HCT116 (cell line): ENCODE measurements around the gene CPB1. TPM values are rescaled to one million over a fixed set of nuclear protein-coding genes. Genes with fewer than 3 reads are reported as not detected.

Experiments used
- ATAC-seq: fragments of 200-7000 bp; cut with Tn5 transposase; 2 replicates; pipeline ENCODE4 v1.9.1; 2020; ENCODE audit warnings: mild to moderate bottlenecking, moderate library complexity
- BruUV-seq: library from RNA; stranded (reverse); fragments of 400-500 nt; replicated peaks from 2 replicates; lab custom pipeline; 2021; lab: Mats Ljungman, UMichigan
- CTCF ChIA-PET: fragments of 300-600 bp; sonication (Branson Sonifier 250); formaldehyde crosslinking; loops from one replicate; lab custom pipeline; 2021; ENCODE audit warnings: antibody characterized with exemption; lab: Charles Lee
- POLR2A ChIA-PET: fragments of 300-600, 350-600 bp; sonication (Branson Sonifier 250); formaldehyde crosslinking; loops from one replicate; lab custom pipeline; 2021; ENCODE audit warnings: antibody characterized with exemption; lab: Charles Lee
- RAD21 ChIA-PET, 2 experiments: fragments of 300-600 bp; sonication (Branson Sonifier 250); formaldehyde crosslinking; loops; one replicate each; lab custom pipeline; 2023; ENCODE audit warnings: low total read pairs in 2 of 2; ENCODE audit not compliant: uncharacterized antibody in 2 of 2, unreplicated experiment in 2 of 2, low non-redundant PET in 1 of 2; lab: Charles Lee
- DNase-seq: peaks from one replicate; pipeline ENCODE4 v3.0.0-alpha.2; 2010; ENCODE audit warnings: low read depth, low spot score
- H2AFZ ChIP-seq: fragments of 200-600 bp; shearing (Covaris generic), sonication (generic); 2 replicates; pipeline ENCODE4 v1.6.1; 2017; ENCODE audit warnings: low read depth, mixed run types, mixed read lengths, antibody characterized with exemption, low read length; ENCODE audit not compliant: poor library complexity, severe bottlenecking
- H3K27ac ChIP-seq: 2 replicates; pipeline ENCODE4 v1.5.1; 2012; ENCODE audit warnings: low read depth, low read length
- H3K27me3 ChIP-seq: fragments of 200-600 bp; sonication (generic); 2 replicates; pipeline ENCODE4 v1.6.1; 2016; ENCODE audit warnings: mixed run types, low read length, mixed read lengths; ENCODE audit not compliant: insufficient read depth
- H3K36me3 ChIP-seq, 2 experiments: fragments of 200-500 bp in 1 of 2; fragments of 200-600 bp in 1 of 2; sonication (Bioruptor generic) in 1 of 2; sonication (generic) in 1 of 2; 2 replicates each; pipeline versions ENCODE4 v1.5.1 to v1.6.1; 2014 to 2016; ENCODE audit warnings: low read length in 2 of 2, inconsistent platforms in 1 of 2, mixed read lengths in 1 of 2, mixed run types in 1 of 2; ENCODE audit not compliant: insufficient read depth in 2 of 2, control insufficient read depth in 1 of 2
- H3K4me1 ChIP-seq, 2 experiments: fragments of 200-600 bp in 1 of 2; sonication (generic) in 1 of 2; 2 replicates each; pipeline versions ENCODE4 v1.5.1 to v1.6.1; 2012 to 2017; ENCODE audit warnings: low read length in 2 of 2, inconsistent platforms in 1 of 2, mild to moderate bottlenecking in 1 of 2, mixed read lengths in 1 of 2, mixed run types in 1 of 2, moderate library complexity in 1 of 2; ENCODE audit not compliant: insufficient read depth in 2 of 2, control insufficient read depth in 1 of 2
- H3K4me2 ChIP-seq: fragments of 200-600 bp; sonication (generic); 2 replicates; pipeline ENCODE4 v1.6.1; 2017; ENCODE audit warnings: mixed run types, low read length, mixed read lengths
- H3K4me3 ChIP-seq, 2 experiments: fragments of 200-600 bp in 1 of 2; sonication (generic) in 1 of 2; replicated peaks in 1 of 2; 2 replicates each; pipeline ENCODE4 v1.5.1; 2011 to 2016; ENCODE audit warnings: low read length in 2 of 2, control low read depth in 1 of 2, low read depth in 1 of 2, mild to moderate bottlenecking in 1 of 2, mixed read lengths in 1 of 2, mixed run types in 1 of 2
- H3K79me2 ChIP-seq: fragments of 200-600 bp; sonication (generic); 2 replicates; pipeline ENCODE4 v1.6.1; 2017; ENCODE audit warnings: mild to moderate bottlenecking, mixed run types, low read length, moderate library complexity, mixed read lengths; ENCODE audit not compliant: insufficient read depth
- H3K9ac ChIP-seq: fragments of 200-600 bp; sonication (generic); 2 replicates; pipeline ENCODE4 v1.6.1; 2016; ENCODE audit warnings: low read length, mixed read lengths
- H3K9me2 ChIP-seq: fragments of 200-600 bp; sonication (generic), shearing (Covaris generic); 2 replicates; pipeline ENCODE4 v1.6.1; 2017; ENCODE audit warnings: mixed run types, mild to moderate bottlenecking, moderate library complexity; ENCODE audit not compliant: insufficient read depth
- H3K9me3 ChIP-seq, 2 experiments: fragments of 200-500 bp in 1 of 2; fragments of 200-600 bp in 1 of 2; sonication (Bioruptor generic) in 1 of 2; sonication (generic) in 1 of 2; 2 replicates each; pipeline ENCODE4 v1.6.1; 2014 to 2017; ENCODE audit warnings: low read length in 2 of 2, mixed read lengths in 2 of 2, inconsistent platforms in 1 of 2, low read depth in 1 of 2, mild to moderate bottlenecking in 1 of 2, mixed run types in 1 of 2, moderate library complexity in 1 of 2; ENCODE audit not compliant: control insufficient read depth in 1 of 2, insufficient read depth in 1 of 2
- H4K20me1 ChIP-seq: fragments of 200-600 bp; sonication (generic), shearing (Covaris generic); 2 replicates; pipeline ENCODE4 v1.6.1; 2017; ENCODE audit warnings: mixed run types, mild to moderate bottlenecking, moderate library complexity; ENCODE audit not compliant: insufficient read depth
- CEBPB ChIP-seq: IDR thresholded peaks from 2 replicates; pipeline ENCODE4 v1.6.1; 2012; ENCODE audit warnings: low read depth
- ELF1 ChIP-seq: IDR thresholded peaks from 2 replicates; pipeline ENCODE4 v1.6.1; 2012; ENCODE audit warnings: low read depth, borderline replicate concordance
- POLR2AphosphoS5 ChIP-seq: IDR thresholded peaks from 2 replicates; pipeline ENCODE4 v1.6.1; 2011; ENCODE audit warnings: mild to moderate bottlenecking, low read depth, low read length, moderate library complexity
- TCF7L2 ChIP-seq: IDR thresholded peaks from 2 replicates; pipeline ENCODE4 v1.7.0; 2011; ENCODE audit warnings: borderline replicate concordance, inconsistent platforms; ENCODE audit not compliant: insufficient read depth, insufficient read length; ENCODE audit errors: extremely low read depth
- YY1 ChIP-seq: IDR thresholded peaks from 2 replicates; pipeline ENCODE4 v1.6.1; 2011; ENCODE audit warnings: low read length, low read depth, moderate library complexity, mild to moderate bottlenecking; ENCODE audit not compliant: insufficient replicate concordance; ENCODE audit errors: extremely low read depth
- intact Hi-C: fragments of 100-400 bp; cut with micrococcal nuclease; formaldehyde crosslinking; loops from 2 replicates; pipeline ENCODE4 v1.10.0; 2022
- total RNA-seq: library from RNA; stranded (reverse); gene quantifications from one replicate; pipeline ENCODE4 v1.2.1, GENCODE V29; 2021; ENCODE audit not compliant: unreplicated experiment
- TF ChIP-seq, protein P1 (sequence below): IDR thresholded peaks from 2 replicates; pipeline ENCODE4 v1.6.1; 2012; ENCODE audit warnings: low read depth
- TF ChIP-seq, protein P2 (sequence below): IDR thresholded peaks from 2 replicates; pipeline ENCODE4 v1.6.1; 2011; ENCODE audit warnings: mild to moderate bottlenecking, low read length, moderate library complexity; ENCODE audit not compliant: insufficient replicate concordance; ENCODE audit errors: extremely low read depth

The CPB1 gene
- total RNA-seq, 1 experiment from 2014 or later, result 6.2 TPM

- intact Hi-C loops, result no loop called here
- no peaks in the 10 kb centered on the region for H4K20me1 ChIP-seq
- BruUV-seq, result no TSS peak
- CTCF ChIA-PET, result no interaction called here
- DNase-seq, result no peak
- TF ChIP-seq ELF1 (no peak), TCF7L2 (no peak), YY1 (no peak), CEBPB (no peak), POLR2AphosphoS5 (no peak)
- TF ChIP-seq, protein P1, sequence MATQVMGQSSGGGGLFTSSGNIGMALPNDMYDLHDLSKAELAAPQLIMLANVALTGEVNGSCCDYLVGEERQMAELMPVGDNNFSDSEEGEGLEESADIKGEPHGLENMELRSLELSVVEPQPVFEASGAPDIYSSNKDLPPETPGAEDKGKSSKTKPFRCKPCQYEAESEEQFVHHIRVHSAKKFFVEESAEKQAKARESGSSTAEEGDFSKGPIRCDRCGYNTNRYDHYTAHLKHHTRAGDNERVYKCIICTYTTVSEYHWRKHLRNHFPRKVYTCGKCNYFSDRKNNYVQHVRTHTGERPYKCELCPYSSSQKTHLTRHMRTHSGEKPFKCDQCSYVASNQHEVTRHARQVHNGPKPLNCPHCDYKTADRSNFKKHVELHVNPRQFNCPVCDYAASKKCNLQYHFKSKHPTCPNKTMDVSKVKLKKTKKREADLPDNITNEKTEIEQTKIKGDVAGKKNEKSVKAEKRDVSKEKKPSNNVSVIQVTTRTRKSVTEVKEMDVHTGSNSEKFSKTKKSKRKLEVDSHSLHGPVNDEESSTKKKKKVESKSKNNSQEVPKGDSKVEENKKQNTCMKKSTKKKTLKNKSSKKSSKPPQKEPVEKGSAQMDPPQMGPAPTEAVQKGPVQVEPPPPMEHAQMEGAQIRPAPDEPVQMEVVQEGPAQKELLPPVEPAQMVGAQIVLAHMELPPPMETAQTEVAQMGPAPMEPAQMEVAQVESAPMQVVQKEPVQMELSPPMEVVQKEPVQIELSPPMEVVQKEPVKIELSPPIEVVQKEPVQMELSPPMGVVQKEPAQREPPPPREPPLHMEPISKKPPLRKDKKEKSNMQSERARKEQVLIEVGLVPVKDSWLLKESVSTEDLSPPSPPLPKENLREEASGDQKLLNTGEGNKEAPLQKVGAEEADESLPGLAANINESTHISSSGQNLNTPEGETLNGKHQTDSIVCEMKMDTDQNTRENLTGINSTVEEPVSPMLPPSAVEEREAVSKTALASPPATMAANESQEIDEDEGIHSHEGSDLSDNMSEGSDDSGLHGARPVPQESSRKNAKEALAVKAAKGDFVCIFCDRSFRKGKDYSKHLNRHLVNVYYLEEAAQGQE, result no peak
- TF ChIP-seq, protein P2, sequence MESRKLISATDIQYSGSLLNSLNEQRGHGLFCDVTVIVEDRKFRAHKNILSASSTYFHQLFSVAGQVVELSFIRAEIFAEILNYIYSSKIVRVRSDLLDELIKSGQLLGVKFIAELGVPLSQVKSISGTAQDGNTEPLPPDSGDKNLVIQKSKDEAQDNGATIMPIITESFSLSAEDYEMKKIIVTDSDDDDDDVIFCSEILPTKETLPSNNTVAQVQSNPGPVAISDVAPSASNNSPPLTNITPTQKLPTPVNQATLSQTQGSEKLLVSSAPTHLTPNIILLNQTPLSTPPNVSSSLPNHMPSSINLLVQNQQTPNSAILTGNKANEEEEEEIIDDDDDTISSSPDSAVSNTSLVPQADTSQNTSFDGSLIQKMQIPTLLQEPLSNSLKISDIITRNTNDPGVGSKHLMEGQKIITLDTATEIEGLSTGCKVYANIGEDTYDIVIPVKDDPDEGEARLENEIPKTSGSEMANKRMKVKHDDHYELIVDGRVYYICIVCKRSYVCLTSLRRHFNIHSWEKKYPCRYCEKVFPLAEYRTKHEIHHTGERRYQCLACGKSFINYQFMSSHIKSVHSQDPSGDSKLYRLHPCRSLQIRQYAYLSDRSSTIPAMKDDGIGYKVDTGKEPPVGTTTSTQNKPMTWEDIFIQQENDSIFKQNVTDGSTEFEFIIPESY, result no peak
- TF ChIP-seq, all 23 proteins: peak for 0
- no peaks in the 10 kb centered on the region for H3K27me3 ChIP-seq
- H3K9me2 ChIP-seq, result no peaks in the 10 kb centered on the region
- H2AFZ ChIP-seq, result no peak overlapping the region
- ATAC-seq, result no peak
- no peaks in the 10 kb centered on the region for H3K36me3 ChIP-seq
- H3K4me2 ChIP-seq, result no peak overlapping the region
- ChIA-PET RAD21 (no interaction called here), POLR2A (no interaction called here)
- H3K9ac ChIP-seq, result no peak overlapping the region
- no peaks in the 10 kb centered on the region for H3K79me2 ChIP-seq
- H3K9me3 ChIP-seq, result no peaks in the 10 kb centered on the region
- H3K4me3 ChIP-seq, result no peak overlapping the region
- H3K27ac ChIP-seq, result no peak overlapping the region
- H3K4me1 ChIP-seq, result no peaks in the 10 kb centered on the region
Measured at GRCh38 chr3:148873270-148873927, 45.8 kb downstream of the CPB1 start.
